Renal pelvis (tissue), 4 donors: ENCODE measurements around the gene EYA2. TPM values are rescaled to one million over a fixed set of nuclear protein-coding genes. Genes with fewer than 3 reads are reported as not detected.

ENCODE experiments used
- DNase-seq: peaks from one replicate; pipeline ENCODE4 v3.0.0-alpha.2; 2013
- polyA plus RNA-seq, 3 donors: library from polyadenylated mRNA; unstranded; fragments of 120-200 nt; gene quantifications; one replicate each; pipeline ENCODE4 v1.2.1, GENCODE V29; 2013; ENCODE audit not compliant: insufficient read length in 3 of 3

The EYA2 gene
- polyA plus RNA-seq, 3 donors, result 0.53 to 0.81 (median 0.78) TPM

GRCh38 chr20:47111576-47111975 is 216.9 kb downstream of the EYA2 start:
- no peak for DNase-seq

- no peak for DNase-seq
These were observed 218.9 kb downstream of the EYA2 start for GRCh38 chr20:47113362-47114109.

GRCh38 chr20:47115694-47116093 is 221.1 kb downstream of the EYA2 start:
- no peak for DNase-seq

- no peak for DNase-seq
These were observed 222.7 kb downstream of the EYA2 start for GRCh38 chr20:47117371-47117770.

- DNase-seq, result no peak
These were observed 223.1 kb downstream of the EYA2 start for GRCh38 chr20:47117773-47118172.

GRCh38 chr20:47118206-47118605 is 223.6 kb downstream of the EYA2 start:
- DNase-seq, result no peak

GRCh38 chr20:47118641-47119040 is 224.0 kb downstream of the EYA2 start:
- DNase-seq, result no peak

GRCh38 chr20:47120346-47120936 is 225.8 kb downstream of the EYA2 start:
- no peak for DNase-seq

- DNase-seq, result no peak
These were observed 227.9 kb downstream of the EYA2 start for GRCh38 chr20:47122560-47122959.

GRCh38 chr20:47124181-47124717 is 229.6 kb downstream of the EYA2 start:
- no peak for DNase-seq

GRCh38 chr20:47125508-47125757 is 230.8 kb downstream of the EYA2 start:
- no peak for DNase-seq

GRCh38 chr20:47125758-47126591 is 231.3 kb downstream of the EYA2 start:
- no peak for DNase-seq

GRCh38 chr20:47126709-47127108 is 232.1 kb downstream of the EYA2 start:
- DNase-seq, result no peak

- no peak for DNase-seq
These were observed 232.9 kb downstream of the EYA2 start for GRCh38 chr20:47127546-47127945.

GRCh38 chr20:47127999-47128398 is 233.4 kb downstream of the EYA2 start:
- DNase-seq, result no peak

GRCh38 chr20:47129306-47129705 is 234.7 kb downstream of the EYA2 start:
- no peak for DNase-seq

- DNase-seq, result no peak
These were observed 239.3 kb downstream of the EYA2 start for GRCh38 chr20:47133809-47134456.

- no peak for DNase-seq
These were observed 242.1 kb downstream of the EYA2 start for GRCh38 chr20:47136782-47137181.

- no peak for DNase-seq
These were observed 242.7 kb downstream of the EYA2 start for GRCh38 chr20:47137231-47137870.

GRCh38 chr20:47139934-47140535 is 245.4 kb downstream of the EYA2 start:
- DNase-seq, result no peak

GRCh38 chr20:47141350-47141921 is 246.8 kb downstream of the EYA2 start:
- DNase-seq, result no peak
